GM21423 (cell line): ENCODE data around the gene CATSPER3.

Experiments
- ATAC-seq: cut with Tn5 transposase; IDR thresholded peaks from one replicate; pipeline ENCODE4 v1.9.1; 2021; ENCODE audit warnings: mild to moderate bottlenecking, moderate library complexity; ENCODE audit not compliant: unreplicated experiment

The CATSPER3 gene

DNA sequence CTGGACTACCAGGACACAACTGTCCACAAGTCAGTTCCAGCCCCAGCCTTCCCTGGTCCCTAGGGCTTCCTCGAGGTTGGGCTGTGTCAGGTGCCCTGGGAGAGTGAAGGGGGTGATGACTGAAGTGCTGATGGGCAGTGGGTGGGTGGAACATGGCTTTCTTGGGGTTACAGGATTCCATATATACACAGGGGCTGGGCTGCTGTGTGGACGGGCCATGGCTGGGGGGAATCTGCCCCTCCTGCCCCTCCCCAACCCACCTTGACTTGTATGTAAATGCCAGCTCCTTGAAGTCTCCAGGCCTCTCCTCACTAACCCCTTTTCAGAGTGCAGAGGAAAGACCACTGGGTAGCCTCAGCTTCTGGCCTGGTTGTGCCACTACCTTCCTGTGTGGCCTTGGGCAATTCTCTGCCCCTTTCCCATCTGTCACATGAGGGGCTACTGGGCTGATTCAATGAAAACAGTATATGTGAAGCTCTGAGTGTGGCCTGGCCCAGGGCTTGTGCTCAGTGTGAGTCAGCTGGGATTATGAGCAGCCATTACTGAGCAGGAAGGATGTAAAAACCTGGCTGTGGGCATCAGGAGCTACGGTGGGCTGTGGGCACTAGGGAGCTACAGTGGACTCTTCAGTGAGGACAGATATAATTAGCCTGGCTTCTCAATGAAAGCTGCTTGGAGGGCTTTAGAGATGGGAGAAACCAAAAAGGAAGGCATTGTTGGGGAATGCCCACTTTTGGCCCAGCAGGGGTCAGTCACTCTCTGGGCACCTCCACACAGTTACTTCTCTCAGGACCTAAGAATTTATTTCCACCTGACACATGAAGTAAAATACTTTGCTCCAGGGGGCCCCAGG is 43.0 kb downstream of the CATSPER3 start:
- ATAC-seq: no peak

DNA sequence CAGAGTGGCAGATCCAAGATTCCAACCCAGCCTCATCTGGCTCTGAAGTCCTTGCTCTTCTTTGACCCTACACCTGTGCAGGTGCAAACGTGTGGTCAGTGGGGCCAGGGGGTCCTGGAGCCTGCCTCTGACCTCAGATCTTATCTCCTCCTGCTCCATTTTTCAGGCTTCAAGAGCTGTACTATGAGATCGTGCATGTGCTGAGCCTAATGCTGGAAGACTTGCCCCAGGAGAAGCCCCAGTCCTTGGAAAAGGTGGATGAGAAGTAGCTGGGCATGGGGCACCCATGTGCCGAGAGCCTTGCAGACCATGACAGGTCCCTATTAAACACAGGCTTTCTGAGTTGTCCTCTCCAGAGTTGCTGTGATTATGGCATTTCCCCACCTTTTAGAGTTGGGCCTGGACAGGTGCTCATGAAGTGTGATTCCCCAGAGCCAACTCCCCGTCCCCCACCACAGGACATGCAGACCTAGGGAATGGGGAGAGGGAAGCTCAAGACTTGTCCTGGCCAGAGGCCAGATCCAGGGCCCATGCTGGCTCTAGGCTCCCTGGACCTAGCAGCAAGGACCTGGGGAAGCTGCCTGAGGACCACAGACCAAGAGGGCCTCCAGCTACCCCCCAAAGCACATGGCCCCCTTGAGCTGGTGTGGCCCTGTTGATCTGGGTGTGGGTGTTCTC is 43.8 kb downstream of the CATSPER3 start:
- no peak for ATAC-seq

DNA sequence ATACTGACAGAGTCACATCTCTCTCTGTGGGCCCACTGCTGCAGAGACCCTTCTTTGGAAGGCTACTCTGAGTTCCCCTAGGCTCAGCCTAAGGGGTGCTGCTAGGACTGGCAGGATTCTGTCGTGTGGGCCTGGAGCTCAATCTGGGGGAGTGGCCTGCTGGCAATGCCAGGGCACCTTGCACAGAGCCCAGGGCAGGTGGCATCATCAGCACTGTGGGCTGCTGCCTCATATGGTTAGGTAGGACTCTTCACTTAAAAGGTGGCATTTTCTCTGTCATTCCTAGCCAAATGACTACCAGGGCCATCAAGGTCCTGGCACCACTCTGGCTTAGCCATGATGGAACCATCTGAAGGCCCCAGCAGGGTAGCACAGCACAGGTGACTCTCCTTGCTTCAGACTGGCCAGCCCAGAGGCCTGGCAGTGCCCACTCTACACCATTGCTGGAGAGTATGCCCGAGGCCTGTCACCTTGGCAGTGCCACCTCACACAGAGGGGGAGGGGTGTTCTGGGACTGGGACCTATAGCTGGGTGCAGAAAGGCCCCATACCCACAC is 44.4 kb downstream of the CATSPER3 start:
- no peak for ATAC-seq

DNA sequence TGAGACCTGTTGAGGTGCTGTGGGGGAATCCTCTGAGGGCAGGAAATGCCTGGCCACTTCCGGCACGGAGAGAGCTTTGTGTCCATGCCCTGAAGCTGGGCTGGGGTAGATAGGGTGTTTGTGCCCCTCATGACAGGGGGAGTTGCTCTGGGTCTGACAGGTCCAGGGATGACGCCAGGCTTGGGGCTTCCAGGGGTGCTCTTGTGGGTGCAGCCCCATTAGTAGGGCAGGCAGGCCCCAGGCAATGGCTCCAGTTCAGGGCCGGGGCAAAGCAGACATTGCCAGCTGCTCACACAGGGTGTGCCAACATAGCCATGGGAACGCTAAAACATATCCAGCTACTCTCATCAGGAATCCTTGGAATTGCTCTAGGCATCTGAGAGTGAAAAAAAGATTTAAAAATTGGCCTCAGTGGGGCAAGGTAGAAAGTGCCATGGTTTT is 45.3 kb downstream of the CATSPER3 start:
- no peak for ATAC-seq

DNA sequence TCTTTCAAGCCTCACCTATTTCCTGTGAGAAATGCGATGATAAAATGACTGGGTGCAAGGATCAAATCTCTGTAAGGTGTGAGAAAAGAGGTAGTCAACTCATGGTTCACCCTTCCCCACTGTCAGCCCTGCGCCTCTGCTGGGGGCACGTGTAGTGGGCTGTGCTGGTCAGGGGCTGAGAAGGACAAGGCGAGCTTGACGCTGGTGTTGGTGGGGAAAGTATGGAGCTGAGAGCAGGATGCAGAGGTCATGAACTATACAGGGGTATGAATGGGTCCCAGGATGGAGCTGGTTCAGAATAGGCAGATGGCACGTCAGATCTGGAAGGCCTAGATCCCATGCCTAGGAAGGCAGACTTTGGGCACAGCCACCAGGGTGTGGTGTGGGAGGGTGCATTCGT is 45.7 kb downstream of the CATSPER3 start:
- no peak for ATAC-seq

DNA sequence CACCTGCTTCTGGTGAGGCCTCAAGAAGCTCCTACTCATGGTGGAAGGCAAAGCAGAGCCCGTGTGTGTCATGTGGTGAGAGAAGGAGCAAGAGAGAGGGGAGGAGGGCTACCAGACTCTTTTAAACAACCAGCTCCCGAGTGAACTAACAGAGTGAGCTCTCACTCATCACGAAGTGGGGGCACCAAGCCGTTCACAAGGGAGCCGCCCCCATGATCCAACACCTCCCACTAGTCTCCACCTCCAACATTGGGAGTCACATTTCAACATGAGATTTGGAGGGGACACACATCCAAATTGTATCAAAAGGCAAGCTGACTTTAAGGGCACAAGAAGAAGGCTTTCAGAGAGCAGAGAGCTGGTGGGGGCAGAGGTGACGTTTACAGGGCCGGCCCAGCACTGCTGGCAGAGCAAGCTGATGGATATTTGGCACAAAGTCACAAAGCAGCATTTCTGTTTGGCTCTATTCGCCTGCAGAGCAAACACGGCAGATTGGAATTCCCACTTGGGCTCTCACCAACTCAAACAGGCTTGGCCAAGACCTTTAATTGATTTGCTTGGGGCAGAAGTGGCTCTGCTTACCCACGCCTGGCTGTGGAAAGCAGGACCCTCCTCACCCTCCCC is 46.4 kb downstream of the CATSPER3 start:
- ATAC-seq: no peak

DNA sequence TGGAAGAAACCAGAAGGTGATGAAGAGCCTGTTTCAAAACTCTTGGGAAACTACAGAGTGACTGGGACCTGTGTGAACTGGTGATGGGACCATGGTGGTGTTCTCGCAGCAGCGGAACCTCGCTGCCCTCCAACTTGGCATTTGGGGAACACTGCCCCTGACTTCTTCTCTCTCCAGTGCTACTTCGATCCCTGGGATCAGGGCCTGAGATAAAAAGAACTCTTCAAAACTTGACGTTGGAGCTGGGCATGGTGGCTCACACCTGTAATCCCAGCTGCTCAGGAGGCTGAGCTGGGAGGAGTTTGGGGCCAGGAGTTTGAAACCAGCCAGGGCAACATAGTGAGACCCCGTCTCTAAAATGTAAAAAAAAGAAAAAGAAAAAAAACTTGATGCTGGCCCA is 48.2 kb downstream of the CATSPER3 start:
- no peak for ATAC-seq

DNA sequence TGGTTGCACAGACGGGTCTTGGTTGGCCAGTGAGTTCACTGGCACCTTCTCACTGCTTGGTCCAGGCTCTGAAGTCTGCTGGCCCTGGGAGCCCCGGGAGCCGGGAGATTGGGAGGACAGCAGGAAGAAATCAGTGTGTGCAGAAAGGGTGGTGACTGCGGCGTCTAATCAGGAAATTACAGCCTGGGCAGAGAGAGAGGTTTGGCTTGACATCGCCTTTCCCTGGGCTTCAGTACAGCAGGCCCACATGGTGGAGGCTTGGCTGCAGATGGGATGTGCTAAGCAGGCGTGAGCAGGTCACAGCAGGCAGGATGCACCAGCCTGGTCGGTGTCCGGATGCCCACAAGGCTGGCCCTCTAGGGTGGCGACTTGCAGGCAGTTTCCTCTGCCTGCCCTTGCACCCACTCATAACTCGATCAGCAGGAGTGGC is 49.2 kb downstream of the CATSPER3 start:
- ATAC-seq: no peak

DNA sequence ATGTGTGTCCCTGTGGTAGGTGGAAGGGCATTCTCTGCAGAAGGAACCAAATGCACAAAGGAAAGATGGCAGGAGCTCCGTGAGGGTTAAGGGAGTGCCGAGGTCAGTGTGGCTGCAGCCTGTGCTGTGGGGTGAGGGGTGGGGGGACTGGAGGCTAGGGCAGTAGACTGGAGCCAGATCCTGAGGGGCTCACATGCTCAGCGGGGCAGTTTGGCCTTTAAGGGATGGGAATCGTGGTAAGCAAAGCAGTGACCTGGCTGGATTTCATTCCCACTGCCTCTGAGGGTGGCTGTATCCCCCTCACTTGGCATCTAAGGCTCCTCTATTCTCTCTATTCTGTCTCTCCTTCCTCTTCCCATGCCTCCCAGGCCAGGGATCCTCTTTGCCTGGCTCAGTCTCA is 50.8 kb downstream of the CATSPER3 start:
- no peak for ATAC-seq

DNA sequence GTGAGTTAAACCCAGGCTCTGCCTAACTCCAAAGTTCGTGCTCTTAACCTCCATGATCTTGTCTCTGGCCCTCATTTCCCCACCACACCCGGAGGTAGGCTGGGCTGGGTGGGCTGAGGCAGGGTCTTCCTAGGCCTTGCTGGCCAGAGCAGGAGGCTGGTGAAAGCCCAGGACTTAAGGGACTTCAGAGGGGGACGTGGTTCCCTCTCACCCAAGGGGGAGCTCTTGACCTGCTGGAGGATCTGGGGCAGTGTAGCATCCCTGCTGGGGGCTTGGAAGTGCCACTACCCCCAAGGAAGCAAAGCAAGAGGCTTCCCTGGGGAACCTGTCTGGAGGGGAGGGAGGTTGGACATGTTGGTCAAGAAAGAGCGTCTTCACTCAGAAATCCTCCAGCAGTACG is 51.6 kb downstream of the CATSPER3 start:
- ATAC-seq: no peak

DNA sequence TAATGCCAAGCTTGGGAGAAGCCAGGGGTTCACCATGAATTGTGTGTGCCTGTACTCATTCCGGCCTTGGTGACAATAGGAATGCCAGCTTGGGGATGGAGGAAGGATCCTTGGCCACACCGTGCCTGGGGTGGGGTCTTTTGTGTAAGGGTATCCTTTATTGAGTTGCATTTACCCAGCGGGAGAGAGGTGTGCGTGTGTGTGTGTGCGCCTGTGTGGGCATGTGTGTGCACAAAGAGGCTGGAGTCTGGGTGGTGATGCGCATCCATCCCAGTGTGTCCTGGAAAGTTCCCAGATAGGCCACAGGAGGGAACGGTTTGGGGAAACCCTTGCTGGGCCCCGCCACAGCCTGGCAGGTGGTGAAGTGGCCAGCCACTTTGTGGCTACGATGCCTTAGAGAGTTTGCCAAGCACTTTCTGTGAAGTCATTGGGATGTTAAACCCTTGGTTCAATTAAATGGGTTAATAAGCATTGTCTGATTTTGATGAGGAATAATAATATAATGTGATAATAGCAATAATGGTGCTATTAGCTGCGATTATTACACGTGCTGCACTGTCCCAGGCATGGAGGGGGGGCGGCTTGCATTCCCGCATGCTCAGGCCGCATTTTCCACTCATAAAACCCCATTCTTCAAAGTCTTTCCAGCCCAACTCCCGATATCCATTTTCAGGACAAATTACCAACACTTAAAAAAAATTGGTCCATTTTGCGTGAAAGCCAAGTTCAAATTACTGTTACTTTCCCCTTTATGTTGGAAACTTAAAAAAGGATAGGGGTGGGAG is 52.6 kb downstream of the CATSPER3 start:
- no peak for ATAC-seq

DNA sequence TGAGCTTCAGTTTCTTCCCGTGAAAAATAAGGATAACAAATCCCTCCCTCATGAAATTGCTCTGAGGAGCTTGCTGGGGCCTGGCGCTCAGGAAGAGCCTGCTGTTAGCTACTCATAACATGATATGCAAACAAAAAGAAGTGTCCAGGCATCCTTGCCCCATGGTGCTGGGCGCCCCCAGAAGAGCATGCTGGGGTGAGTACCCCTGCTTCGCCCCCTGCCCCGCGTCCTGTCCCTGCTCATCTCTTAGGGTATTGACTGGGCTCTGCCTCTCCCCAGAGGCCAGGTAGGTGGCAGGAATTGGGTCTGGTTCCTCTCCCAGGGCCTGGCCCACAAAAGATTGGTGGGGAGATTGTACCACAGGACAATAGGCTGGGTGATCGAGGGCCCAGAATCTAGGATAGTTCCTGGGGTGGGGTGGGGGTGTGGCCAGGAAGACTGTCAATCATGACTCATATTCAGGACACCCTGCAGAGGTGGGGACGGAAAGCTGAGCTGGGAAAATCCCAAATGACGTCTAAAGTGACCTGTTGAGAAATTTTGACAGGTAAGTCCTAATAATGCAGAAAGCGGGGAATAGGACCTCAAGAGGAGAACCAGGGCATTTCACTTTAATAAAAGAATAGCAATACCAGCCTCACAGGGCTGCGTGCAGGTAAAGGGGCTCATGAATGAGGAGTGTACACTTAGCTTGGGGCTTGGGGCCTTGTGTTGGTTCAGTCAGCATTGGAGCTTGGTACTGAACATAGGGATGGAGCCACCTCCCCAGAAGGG is 57.4 kb downstream of the CATSPER3 start:
- ATAC-seq: no peak

DNA sequence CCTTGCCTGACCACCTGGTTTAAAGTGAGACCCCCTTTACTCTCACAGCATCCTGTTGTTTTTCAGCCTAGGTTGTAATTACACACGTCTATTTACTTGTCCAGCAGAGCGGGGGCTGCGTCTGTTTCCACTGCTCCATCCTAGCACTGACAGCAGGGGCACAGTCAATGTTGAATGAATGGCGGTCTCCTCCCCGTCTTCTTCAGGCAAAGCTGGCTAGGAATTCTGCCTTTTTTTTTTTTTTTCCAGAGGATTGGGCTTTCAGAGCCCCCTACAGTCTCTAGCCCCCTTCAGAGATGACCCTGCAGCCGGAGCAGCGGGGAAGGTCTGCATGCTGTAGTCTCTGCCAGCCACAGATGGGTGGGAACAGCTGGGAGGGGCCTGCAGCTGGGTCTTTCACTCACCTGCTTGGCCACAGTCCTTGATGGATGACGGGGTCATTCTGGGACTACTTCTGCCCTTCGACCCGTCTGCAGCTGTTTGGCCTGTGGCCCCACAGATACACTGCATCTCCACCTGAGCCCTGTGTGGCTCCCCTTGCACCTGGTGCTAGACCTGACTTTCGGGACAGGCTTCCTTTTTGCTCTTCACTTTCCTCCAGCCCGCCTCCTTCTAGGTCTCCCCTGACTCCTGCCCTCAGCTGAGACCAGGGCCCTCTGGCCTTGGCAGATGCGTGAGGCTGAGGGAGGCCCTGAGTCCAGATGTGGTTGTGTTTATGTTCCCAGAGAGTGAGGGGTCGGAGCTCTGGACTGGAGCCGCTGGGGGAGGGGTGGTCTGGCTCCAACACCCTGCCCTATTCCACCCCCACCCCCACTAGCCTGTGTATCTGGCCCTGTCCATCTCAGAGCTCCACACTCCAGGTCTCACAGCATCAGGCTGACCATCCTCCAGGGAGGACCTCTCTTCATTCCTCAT is 58.3 kb downstream of the CATSPER3 start:
- no peak for ATAC-seq

DNA sequence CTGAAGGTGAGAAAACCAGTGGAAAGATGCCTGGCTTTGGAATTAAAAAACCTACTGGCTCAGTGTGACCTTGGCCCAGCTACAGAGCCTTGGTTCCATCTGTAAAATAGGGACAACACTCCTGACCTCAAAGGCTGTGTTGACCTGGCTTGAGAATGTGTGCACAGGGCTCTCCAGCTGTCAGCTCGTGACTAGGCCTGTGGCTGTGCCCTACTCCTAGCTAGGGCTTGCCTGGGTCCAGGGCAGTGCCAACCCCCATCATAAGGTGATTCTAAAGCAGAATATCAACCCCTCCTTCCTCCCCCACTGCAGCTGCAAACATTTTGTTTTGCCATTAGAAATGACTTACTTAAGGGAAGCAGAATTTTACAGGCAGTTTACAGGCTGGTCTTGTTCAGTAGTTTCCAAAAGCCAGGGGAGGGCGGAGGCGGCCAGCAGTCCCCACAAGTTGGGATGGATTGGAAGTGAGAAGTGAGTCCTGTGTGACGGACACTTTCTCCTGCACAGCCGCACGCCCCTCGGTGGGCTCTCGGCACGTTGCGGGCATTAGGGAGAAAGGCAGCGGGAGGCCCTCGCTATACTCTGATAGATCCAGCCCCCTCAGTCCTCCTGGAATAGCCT is 59.0 kb downstream of the CATSPER3 start:
- no peak for ATAC-seq

DNA sequence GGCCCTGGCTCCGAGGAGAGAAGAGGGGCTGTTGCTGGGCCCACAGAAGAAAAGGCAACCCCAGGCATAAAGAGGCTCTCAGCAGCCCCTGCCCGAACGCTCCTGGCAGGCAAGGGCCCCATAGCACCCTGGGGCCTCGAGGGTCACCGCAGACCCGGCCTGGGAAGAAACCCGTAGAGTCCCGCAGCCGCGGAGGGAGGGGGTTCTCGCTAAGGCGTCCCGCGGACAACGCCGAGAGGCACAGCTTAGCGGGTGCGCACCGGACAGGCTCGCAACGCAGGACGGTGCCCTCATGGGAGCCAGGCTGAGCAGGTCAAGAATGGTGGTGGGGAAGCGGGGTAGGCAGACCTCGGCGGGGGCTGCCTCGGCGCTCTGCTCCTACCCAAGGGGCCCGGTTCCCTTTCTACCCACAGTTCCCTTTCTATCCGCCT is 59.6 kb downstream of the CATSPER3 start:
- no peak for ATAC-seq

DNA sequence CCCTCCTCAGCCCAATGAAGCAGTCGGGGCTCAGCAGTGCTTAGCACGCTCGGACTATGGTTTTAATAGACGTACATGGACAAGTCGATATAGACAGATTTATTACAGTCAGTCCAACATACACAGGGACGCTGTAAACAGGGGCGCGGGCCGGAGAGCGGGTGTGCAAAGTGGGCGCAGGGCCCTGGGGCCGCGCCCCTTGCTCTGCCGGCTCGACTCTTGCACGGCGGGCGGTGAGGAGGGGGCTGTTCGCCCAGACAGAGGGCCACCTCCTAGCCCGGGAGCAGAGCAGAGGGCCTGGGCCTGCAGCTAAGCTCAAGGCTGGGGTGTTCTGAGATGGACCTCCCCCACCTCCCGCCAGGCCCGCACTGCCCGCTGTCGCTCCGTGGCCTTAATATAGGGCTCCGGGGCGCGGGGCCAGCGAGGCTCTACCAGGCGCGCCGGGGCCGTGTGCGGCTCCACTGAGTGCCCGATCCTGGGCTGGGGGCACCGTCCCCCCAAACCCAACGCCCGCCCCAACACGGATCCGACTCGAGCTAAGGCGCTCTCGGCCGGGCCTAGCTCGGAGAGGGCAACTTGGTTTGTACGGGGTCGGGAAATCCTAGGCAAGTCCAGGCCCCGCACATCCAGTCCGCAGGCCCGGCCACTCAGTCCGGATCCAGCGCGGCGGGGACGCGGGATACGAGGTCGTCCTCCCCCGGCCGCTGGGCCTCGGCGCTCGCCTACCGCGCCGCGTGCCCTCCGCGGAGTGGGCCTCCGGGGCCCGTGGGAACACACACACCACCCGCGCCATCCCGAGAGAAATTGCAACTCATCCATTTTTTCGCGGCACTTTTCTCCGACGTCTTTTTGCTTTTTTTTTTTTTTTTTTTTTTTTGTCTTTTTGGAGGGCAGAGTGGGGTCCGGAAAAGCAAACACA is 60.2 kb downstream of the CATSPER3 start:
- no peak for ATAC-seq

DNA sequence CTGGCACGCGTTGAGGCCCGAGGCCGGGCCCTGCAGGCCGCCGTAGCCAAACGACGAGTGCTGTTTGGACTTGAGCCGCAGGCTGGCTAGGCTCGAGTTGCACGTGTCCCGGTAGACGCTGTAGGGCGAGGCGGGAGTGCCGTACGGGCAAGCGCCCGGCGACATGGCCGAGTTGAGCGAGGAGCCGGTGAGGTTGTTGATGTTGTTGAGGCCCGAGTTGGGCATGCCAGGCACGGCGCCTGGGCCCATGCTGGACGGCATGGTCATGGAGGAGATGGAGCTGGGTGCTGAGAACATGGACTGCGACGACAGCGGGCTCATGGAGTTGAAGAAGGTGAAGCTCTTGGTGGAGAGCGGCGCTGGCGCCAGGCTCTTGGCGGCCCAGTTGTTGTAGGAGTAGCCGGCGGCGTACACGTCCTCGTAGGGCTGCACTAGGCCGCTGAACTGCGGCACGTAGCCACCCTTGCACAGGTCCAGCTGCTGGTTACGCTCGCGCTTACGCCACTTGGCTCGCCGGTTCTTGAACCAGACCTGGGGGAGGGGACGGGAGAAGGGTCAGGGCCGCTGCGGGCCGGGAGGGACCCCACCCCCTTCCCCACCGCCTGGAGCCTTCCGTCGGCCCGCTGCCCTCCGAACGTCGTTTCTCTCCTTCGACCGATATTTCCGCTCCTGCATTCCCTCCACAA is 61.2 kb downstream of the CATSPER3 start:
- ATAC-seq: no peak
